Stimulated activated CD4-positive, alpha-beta T cell treated with anti-CD3 and anti-CD28 coated beads, Interleukin-15, amount 100 ng/mL, for 1 hour (primary cell): ENCODE results near the gene KRT13.
A peak's percentile ranks its signal among the peaks of the same experiment; 100 is the strongest.
"Not testable (repeated sequence)": the region's sequence is repeated elsewhere in the genome, so short reads cannot be mapped to it uniquely, and the experiment has no call there.

Source experiments
- DNase-seq, 2 donors: peaks; one replicate each; pipeline ENCODE4 v3.0.0-alpha.2; 2020; ENCODE audit warnings: low read depth in 1 of 2, low spot score in 1 of 2

Gene KRT13

GRCh38 chr17:41505007-41505808 is at the start of gene KRT13:
Gene KRT13, minus strand, starts transcription at chr17:41505612. Its CDS starts 62 bp downstream, at chr17:41505550.
- no peak for DNase-seq

- no peak for DNase-seq
Observed at GRCh38 chr17:41553987-41554680, 48.7 kb upstream of the KRT13 start.

GRCh38 chr17:41553176-41553575 is 47.8 kb upstream of the KRT13 start:
- no peak for DNase-seq

GRCh38 chr17:41552455-41552854 is 47.0 kb upstream of the KRT13 start:
- DNase-seq: no peak

GRCh38 chr17:41551365-41551764 is 46.0 kb upstream of the KRT13 start:
- no peak for DNase-seq

- DNase-seq: no peak
Observed at GRCh38 chr17:41549596-41550039, 44.2 kb upstream of the KRT13 start.

GRCh38 chr17:41548844-41549595 is 43.6 kb upstream of the KRT13 start:
- DNase-seq: peak; percentile 68 to 70

GRCh38 chr17:41547921-41548843 is 42.8 kb upstream of the KRT13 start:
- DNase-seq: peak in 1 of 2 donors; percentile 39

- no peak for DNase-seq
Observed at GRCh38 chr17:41547378-41547841, 42.0 kb upstream of the KRT13 start.

GRCh38 chr17:41546819-41547218 is 41.4 kb upstream of the KRT13 start:
- DNase-seq: no peak

GRCh38 chr17:41545829-41546410 is 40.5 kb upstream of the KRT13 start:
- no peak for DNase-seq

- no peak for DNase-seq
Observed at GRCh38 chr17:41544935-41545334, 39.5 kb upstream of the KRT13 start.

- no peak for DNase-seq
Observed at GRCh38 chr17:41544491-41544892, 39.1 kb upstream of the KRT13 start.

- DNase-seq: not testable (repeated sequence)
Observed at GRCh38 chr17:41542786-41543185, 37.4 kb upstream of the KRT13 start.

GRCh38 chr17:41542357-41542756 is 36.9 kb upstream of the KRT13 start:
- DNase-seq: no peak

- no peak for DNase-seq
Observed at GRCh38 chr17:41540921-41541625, 35.7 kb upstream of the KRT13 start.

GRCh38 chr17:41539979-41540701 is 34.7 kb upstream of the KRT13 start:
- DNase-seq: no peak

GRCh38 chr17:41539071-41539492 is 33.7 kb upstream of the KRT13 start:
- no peak for DNase-seq

GRCh38 chr17:41538565-41538991 is 33.2 kb upstream of the KRT13 start:
- no peak for DNase-seq
